Skin epidermis (tissue), 12 donors: ENCODE results near the gene DCLK3.

Source experiments
- H3K27ac ChIP-seq, 21 experiments: fragments of 200-600 bp; sonication (generic) in 11 of 21; one replicate each; pipeline ENCODE4 v1.5.0; 2020; ENCODE audit warnings: mild to moderate bottlenecking in 3 of 21, inconsistent platforms in 2 of 21, moderate library complexity in 2 of 21
- H3K4me3 ChIP-seq, 7 experiments: fragments of 200-600 bp; sonication (generic) in 2 of 7; one replicate each; pipeline ENCODE4 v1.5.0; 2020; ENCODE audit warnings: inconsistent platforms in 2 of 7, mild to moderate bottlenecking in 2 of 7, moderate library complexity in 1 of 7

Gene DCLK3

DNA sequence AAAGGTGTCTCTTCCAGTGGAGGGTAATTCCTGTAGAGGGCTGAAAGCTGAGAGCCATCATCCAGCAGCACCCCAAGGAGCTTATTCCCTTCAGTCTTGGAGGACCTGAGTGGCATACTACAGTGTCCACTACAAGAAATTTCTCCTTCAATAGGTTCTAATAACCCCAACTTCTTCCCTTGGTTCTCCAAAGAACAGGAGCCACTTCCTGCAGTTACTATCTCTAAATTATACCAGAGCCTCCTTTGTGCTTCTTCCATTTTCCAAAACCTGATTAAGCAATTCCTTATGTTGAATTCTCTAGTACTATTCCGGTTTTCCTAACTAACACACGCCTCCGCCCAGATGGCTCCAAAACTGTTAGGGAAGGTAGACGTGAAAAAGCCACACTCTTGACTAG is 50.4 kb downstream of the DCLK3 start:
- no peak overlapping the region for H3K27ac ChIP-seq
- no peak overlapping the region for H3K4me3 ChIP-seq

DNA sequence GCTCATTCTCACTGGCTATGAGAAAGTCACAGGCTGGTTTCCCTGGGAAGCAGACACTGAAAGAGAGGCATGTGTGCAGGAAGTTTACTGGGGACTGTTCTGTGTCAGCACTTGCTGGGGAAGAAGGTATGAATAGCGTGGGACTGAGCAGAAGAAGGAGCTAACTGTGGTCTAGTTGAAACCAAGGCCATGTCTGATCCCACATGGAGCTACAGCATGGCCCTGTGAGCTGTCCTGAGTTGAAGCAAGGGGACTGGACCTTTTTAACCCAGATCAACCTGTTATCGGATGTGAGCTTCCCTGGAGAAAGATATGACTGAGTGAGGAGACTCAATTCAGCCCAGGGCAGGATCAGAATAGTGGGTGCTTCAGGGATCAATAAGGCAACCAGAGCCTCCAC is 53.7 kb downstream of the DCLK3 start:
- no peak overlapping the region for H3K4me3 ChIP-seq
- no peak overlapping the region for H3K27ac ChIP-seq

DNA sequence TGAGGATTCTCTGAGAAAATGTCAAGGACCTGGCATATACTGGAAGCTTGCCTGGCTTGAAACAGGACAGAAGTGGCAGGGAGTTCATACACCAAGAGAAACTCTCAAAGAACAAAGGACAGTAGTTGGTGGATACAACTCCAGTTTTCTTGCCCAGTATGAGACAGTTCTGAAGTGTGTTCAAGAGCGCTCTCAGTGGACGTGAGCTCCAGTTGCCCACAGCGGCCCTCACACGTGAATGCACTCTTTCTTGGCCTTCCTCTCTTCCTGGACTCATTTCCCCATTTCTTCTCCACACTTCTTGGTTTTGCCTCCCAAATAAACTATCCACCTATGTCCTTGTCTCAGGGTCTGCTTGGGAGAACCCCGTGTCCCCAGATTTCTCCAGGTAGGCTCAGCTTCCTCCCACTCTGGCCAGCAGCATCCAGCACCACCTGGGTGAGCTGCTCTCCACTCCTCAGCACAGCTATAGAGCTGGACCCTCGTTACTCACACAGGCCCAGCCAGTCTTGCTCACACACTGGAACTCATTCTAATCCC is 54.5 kb downstream of the DCLK3 start:
- Histone ChIP-seq H3K4me3 (no peak overlapping the region), H3K27ac (no peak overlapping the region)

DNA sequence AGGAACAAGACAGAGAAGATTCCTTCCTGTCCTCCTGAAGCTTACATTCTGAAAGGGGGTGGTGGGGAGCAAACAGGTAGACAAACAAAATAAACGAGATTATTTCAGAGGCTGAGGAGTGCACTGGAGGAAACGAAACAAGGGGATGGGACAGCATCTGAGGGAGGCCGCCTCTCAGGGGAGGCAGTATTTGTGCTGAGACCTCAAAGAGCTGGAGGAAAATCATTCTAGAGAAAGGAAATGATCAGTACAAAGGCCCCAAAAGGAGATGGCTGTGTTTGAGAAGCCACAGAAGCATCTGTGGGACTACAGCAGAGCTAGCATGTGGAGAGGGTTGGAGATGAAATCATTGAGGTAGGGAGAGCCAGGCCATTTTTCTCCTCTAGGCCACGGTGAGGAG is 55.1 kb downstream of the DCLK3 start:
- Histone ChIP-seq H3K4me3 (no peak overlapping the region), H3K27ac (no peak overlapping the region)

DNA sequence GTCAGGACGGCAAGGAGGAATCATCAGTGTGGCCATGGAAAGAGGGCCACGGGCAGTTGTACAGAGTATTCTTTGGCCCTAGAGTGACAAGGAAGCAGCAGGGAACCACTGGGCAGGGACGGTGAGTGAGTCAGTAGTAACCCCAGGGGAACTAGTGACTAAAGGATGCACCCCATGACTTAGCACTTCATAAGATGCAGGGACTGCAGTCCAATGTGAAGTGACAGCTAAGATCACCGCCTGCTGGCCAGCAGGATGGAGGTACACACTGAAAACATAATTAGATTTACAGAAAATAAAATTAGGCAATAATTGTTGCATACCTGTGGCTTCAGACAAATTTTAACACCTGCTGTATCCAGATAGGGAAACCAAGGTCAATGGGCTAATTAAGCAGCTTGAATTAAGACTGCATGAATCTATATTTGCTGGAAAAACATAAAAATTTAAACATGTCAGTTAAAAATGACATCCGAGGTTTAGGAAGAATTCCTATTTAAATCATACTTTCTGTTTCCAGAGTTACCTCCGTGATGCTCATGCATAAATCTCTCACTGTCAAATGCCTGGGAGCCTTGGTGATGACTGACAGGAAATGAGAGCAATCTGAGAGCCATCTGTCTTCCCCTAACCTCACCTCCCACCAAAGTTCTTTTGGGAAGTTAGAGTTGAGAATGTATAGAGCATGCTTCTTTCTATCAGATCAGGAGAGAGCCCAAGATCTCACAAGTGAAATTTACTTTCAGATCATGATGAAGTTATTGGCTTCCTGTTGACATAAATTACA is 56.5 kb downstream of the DCLK3 start:
- Histone ChIP-seq H3K27ac (no peak overlapping the region), H3K4me3 (no peak overlapping the region)

DNA sequence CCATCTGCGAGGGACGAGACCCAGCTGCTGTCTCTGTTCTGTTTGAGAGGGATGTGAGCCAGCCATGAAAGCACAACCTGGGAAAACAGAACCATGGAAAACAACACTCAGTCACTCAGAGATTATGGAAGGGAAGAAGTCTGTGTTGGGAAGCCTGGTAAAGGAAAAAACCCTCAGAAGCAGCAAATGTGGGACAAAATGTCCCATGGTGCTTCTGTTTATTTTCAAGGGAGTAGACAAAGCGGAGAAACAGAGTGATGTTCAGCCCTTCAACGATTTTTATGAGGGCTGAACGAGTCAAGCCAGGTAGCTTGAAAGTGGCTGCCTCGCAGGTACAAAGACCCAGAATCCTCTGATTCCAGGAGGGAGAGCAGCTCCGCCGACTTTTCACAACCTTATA is 59.3 kb downstream of the DCLK3 start:
- Histone ChIP-seq H3K27ac (no peak overlapping the region), H3K4me3 (no peak overlapping the region)

DNA sequence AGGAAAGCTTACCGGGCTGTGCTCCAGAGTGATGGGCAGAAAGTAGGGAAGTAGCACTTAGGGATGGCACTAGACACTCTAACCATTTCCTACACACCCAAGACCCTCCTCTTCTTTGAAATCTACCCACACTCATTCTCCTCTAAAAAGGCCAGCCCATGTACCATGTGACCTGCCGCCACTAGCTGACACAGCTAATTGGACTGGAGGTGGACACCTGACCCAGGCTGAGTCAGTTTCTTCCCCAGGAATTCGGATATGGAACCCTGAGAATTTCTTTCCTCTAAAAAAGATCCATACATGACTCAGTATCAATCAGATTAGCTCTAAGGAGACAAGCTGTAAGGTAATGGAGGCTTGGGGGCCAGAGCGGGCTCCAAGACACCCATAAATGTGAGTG is 60.1 kb downstream of the DCLK3 start:
- H3K27ac ChIP-seq: no peak overlapping the region
- no peak overlapping the region for H3K4me3 ChIP-seq

DNA sequence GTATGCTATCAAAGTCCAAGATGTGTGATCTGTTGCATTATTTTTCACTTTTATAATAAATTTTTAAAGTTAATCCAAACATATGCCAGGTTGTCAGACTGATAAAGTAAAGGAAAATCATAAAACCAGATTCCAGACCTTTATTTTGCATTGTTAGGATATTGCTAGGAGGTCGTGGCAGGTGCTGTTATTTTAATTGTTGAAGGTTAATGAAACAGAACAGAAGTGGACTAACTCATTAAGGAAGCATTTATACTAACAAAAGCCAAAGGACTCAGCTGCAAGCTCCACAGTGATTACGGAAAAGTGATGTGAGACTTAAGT is 63.1 kb downstream of the DCLK3 start:
- no peak overlapping the region for H3K27ac ChIP-seq
- H3K4me3 ChIP-seq: no peak overlapping the region

DNA sequence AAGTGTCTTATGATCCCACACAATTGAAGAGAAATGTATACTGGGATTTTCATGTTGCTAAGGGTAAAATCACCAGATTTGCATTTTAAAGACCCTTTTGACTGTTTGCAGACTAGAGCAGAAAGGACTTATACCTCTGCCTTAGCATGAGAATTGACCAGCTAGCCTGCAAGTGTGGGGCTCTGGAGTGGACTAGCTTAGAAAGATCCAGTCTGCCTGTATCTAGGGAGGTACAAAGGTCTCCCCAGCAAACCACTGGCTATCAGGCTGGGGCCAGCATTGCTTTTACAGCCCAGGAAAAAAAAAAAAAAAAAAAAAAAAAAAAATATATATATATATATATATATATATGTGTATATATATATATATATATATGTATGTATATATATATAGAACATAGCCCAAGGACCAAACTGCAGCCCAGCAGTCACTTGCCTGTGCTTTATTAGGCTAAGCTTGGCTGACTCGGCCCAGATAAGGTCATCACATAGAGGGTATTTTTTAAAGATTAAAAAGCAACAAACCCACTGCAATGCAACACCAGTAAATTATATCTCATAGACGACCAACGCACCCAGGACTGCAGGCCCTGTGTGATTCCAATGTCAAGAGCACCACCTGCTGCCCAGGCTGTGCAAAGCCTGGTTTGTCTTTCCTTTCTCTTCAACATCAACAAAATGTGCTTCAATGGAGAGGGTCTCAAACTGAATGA is 63.7 kb downstream of the DCLK3 start:
- no peak overlapping the region for H3K27ac ChIP-seq
- H3K4me3 ChIP-seq: no peak overlapping the region

DNA sequence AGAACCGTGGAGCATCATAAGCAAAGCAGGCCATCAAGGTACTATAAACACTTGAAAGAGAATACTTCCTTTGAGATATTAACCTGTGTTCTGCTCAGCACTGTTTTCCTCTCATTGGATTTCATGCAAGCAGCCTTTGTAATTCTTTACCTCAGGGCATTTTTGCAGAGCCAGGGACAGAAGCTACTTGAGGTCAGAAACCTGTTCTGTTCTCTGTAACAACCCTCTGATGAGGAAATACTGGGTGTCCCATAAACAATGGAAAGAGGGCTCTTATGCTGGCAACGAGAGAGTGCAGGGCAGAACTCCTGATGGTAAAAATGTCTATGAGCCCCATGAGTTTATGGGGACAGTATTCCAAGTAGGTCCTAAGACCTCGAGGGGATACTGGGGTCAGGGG is 66.0 kb downstream of the DCLK3 start:
- no peak overlapping the region for H3K27ac ChIP-seq

DNA sequence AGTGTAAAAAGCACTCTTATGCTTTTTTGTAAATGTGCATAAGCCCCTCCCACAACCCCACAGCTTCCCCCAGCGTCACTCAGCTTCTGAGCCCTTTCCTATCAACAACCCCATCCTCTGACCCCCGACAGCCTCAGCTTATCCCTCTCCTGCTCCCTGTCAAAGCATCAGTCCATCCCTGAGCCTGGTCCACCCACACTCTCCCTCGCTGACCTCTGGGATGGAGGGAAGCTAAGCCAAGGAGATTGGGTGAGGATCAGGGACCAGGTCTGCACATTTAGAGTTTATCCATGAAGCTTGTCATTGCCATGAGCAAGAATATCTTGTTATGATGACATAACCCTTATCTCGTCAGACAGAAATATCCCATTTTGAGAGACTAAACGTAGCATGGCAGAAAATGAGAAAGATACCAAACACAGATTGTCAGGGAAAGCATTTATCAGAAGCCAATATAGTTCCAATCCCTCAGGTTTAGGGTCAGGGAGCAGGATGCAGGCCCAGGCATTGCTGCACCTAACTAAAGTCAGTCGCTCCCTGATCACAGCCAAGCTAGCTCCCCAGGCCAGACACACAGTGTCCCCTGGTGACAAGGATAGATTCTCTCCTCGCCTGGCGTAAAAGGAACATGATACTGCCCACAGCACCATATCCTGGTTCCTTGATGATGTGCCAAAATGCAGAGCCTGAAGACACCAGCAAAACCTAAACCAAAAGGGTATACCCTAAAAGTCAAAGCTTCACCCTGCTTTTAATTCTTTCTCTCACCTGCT is 66.9 kb downstream of the DCLK3 start:
- Histone ChIP-seq H3K27ac (no peak overlapping the region), H3K4me3 (no peak overlapping the region)

More for the DNA sequence above, 66.0 kb downstream of the DCLK3 start:
- H3K4me3 ChIP-seq: no peak overlapping the region

DNA sequence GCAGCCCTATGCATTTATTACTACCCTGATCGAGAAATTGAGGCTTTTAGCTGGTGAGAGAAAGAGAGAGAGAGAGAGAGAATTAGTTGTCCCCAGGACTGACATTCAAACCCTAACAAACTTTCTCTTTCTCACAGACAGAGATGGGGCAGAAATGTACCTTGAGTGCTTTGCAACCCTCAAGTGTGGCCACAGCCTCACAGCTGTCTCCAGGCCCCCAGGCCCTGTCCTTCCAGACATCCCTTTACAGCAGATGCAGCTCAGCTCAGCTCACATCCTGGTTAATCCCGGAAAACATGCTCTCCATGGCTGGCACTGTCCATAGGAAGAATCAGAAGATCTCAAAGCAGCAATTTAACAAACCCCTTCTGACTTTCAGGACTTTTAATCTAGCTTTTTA is 67.6 kb downstream of the DCLK3 start:
- H3K4me3 ChIP-seq: no peak overlapping the region
- no peak overlapping the region for H3K27ac ChIP-seq

DNA sequence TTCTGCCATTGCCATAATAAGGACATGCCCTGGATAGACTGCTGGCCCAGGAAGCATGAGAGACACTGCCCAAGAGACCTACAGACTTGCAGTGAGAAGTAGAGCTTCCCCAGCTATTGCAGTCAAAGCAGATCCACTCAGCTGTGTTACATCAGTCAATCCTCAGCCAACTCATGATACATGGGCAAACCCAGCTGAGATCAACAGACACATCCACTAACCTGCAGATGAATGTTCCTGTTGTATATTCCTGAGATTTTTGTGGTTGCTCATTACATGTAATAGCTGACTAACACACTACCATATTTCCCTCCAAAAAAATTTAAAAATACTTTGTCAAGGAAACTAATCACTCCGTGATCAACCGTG is 68.6 kb downstream of the DCLK3 start:
- no peak overlapping the region for H3K4me3 ChIP-seq
- no peak overlapping the region for H3K27ac ChIP-seq

DNA sequence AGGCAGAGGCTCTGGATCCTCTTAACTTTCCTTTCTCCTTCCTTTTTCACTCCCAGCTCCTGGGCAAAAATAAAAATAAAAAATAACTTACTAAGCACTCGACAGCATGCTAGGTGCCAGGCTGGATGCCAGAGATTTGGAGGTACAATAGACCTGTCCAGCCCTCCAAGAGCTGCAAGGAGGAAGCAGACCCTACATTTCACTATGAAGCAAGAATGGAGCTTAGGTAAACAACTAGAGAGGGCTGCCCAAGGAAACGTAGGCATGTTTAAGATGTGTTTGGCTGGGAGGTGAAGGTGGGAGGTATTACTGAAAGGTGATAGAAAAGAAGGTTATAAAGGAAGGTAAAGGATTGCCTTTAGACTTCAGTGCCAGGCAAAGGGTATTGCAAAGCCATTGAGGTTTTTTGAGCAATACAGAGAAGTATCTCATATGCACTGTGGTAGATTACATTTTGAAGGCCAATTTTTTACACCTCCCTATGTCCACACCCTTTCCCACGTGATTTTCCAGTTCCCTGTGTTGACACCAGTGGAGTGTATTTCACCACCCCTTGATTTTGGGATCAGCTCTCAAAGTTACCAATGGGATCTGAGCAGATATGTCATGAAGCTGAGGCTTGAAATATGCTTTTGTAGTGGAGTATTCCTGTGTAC is 69.1 kb downstream of the DCLK3 start:
- Histone ChIP-seq H3K4me3 (no peak overlapping the region), H3K27ac (no peak overlapping the region)

DNA sequence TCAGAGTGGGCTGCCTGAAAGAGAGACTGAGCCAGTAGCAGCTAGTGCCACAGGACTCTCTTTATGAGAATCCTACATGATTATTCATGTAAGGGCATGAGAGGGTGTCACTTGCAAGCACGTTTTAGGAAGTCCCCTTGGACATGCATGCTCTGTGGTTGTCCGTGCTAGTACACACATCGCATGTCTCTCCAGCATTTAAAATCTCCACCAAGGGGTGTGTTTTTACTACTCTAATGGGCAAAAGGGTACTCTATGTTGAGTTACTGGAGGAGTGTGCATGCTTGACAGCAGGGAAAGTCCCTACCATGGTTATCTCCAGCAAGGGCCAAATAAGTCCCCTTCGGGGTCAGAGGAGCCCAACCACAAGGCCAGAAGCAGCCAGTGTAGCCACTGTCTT is 70.7 kb downstream of the DCLK3 start:
- Histone ChIP-seq H3K4me3 (no peak overlapping the region), H3K27ac (no peak overlapping the region)

DNA sequence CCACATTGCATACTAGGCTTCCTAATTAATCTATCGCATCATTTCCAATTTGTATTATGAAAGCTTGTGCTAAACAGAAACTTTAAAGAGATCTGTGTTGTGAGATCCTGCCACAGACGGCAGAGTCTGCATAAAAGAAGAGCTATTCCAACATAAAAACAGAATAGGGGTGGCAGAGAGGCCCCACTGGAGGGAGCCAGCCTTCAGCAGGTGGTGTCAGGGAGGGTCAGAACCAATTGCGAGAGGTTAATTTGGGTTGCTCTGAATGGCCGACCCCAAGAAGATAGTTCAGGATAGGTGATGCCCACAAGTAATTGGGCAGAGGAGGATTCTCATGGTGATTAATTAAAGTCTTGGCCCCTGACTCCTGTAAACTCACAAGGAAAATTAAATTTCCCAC is 74.8 kb downstream of the DCLK3 start:
- Histone ChIP-seq H3K4me3 (no peak overlapping the region), H3K27ac (no peak overlapping the region)

DNA sequence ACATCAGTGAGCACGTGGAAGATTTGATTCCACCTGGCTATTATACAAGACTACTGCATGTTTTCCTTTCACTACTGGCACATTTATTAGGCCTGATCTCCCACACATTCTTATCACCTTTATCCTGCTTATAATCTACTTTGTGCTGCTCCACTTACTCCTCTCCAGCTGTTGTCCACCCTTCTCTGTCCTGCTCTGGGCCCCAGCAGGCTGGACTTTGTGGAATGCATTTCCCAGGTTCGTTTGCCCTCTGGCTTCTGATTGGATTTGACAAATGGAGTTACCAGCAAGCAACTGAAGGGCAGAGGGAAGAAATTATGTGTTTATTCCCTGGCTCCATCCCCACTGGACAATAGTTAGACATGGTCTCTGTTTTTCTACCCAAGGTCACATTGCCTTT is 75.5 kb downstream of the DCLK3 start:
- no peak overlapping the region for H3K4me3 ChIP-seq
- H3K27ac ChIP-seq: no peak overlapping the region

DNA sequence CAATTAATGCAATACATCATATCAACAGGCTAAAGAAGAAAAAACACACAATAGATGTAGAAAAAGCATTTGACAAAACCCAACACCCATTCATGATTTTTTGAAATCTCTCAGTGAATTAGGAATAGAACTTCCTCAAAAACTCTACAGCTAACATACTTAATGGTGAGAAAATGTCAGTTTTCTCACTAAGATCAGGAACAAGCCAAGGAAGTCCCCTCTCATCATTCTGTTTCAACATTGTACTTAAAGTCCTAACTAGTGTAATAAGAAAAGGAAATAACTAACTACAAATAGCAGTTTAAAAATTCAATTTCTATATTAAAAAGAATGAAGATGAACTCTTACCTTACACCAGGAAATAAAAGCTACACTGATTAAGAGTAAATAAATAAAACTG is 77.8 kb downstream of the DCLK3 start:
- no peak overlapping the region for H3K27ac ChIP-seq
- H3K4me3 ChIP-seq: no peak overlapping the region

DNA sequence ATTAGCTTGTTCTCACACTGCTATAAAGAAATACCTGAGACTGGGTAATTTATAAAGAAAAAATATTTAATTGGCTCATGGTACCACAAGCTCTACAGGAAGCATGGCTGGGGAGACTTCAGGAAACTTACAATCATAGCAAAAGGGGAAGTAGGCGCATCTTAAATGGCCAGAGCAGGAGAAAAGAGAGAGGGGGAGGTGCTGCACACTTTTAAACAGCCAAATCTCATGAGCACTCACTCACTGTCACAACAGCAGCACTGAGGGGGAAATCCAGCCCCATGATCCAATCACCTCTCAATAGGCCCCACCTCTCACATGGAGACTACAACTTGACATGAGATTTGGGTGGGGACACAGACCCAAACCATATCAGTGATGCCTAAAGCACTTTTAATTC is 82.5 kb downstream of the DCLK3 start:
- no peak overlapping the region for H3K4me3 ChIP-seq
- no peak overlapping the region for H3K27ac ChIP-seq

DNA sequence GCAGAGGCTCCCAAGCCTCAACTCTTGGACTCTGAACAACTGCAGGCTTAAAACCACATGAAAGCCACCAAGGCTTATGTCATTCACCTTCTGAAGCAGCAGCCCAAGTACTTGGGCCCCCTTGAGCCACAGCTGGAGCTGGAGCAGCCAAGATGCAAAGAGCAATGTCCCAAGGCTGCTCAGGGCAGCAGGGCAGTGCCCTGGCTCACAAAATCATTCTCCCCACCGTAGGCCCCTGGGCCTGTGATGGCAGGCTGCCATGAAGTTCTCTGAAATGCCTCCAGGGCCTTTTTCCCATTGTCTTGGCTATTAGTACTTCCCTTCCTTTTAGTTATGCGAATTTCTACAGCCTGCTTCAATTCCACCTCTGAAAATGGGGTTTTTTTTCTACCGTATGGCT is 83.4 kb downstream of the DCLK3 start:
- Histone ChIP-seq H3K4me3 (no peak overlapping the region), H3K27ac (no peak overlapping the region)
